ENCODE data around the gene METTL4. TPM values are rescaled to one million over a fixed set of nuclear protein-coding genes. Genes with fewer than 3 reads are reported as not detected.
"Not testable (repeated sequence)": the region's sequence is repeated elsewhere in the genome, so short reads cannot be mapped to it uniquely, and the experiment has no call there.

METTL4 gene
- total RNA-seq, 1 donor from 2014 or later, result 12.6 TPM

DNA sequence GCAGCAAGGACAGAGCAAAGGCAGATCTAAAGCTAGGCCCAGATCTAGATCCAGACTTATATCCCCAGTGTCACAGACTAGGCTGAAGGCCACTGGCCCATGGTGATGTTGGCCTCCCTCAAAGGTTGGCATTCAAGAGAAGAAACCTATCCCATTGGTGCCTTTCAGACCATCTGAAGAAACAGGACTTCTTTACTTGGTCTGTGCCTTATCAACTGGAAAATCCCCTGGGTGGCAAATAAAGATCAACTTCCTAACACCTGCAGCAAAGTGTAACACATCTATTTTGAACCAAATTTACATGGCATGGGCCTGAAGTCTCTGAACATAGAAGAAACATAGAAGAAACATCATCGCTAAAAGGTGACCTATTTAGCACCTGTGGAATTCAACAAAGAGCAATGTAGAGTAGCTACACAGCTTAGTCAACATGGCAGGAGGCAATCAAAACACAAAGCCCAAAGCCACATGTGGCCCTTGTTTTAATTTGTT is 35.8 kb downstream of the METTL4 start:
- H3K4me3 Mint-ChIP-seq, result no peak overlapping the region
- no peaks in the 10 kb centered on the region for H3K27me3 Mint-ChIP-seq (ENCODE audit: low read depth)
- H3K36me3 Mint-ChIP-seq (ENCODE audit: low read depth), result peaks cover 29% of the 10 kb centered on the region
- peaks cover 14% of the 10 kb centered on the region for H3K4me1 Mint-ChIP-seq
- no peak overlapping the region for H3K27ac Mint-ChIP-seq (ENCODE audit: unreplicated experiment)
- TF ChIP-seq, protein P1, sequence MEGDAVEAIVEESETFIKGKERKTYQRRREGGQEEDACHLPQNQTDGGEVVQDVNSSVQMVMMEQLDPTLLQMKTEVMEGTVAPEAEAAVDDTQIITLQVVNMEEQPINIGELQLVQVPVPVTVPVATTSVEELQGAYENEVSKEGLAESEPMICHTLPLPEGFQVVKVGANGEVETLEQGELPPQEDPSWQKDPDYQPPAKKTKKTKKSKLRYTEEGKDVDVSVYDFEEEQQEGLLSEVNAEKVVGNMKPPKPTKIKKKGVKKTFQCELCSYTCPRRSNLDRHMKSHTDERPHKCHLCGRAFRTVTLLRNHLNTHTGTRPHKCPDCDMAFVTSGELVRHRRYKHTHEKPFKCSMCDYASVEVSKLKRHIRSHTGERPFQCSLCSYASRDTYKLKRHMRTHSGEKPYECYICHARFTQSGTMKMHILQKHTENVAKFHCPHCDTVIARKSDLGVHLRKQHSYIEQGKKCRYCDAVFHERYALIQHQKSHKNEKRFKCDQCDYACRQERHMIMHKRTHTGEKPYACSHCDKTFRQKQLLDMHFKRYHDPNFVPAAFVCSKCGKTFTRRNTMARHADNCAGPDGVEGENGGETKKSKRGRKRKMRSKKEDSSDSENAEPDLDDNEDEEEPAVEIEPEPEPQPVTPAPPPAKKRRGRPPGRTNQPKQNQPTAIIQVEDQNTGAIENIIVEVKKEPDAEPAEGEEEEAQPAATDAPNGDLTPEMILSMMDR (conservative IDR thresholded peaks at IDR 0.05), result no peak
- H3K9me3 Mint-ChIP-seq, result peaks cover 8% of the 10 kb centered on the region
- DNase-seq (ENCODE audit: low read depth, low spot score), result no peak

DNA sequence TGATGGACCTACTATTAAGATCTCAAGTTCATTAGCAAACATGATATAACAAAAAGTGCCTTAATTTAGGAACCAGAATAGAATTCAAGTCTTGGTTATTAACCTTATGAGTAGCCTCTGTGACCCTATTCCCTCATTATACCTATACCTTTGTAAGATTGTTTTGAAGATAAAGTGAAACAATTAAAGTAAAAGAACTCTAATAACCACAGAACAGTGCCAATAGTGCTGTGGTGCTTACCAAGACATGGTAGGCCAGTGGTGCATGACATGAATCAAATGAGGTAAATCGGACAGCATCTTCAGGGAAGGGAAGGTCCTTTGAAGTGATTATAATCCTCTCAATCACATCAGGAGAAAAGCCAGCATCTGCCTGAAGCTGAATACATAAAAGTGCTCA is 36.4 kb downstream of the METTL4 start:
- Mint-ChIP-seq H3K4me3 (no peak overlapping the region), H3K27ac (ENCODE audit: unreplicated experiment) (no peak overlapping the region), H3K27me3 (ENCODE audit: low read depth) (no peaks in the 10 kb centered on the region), H3K9me3 (peaks cover 8% of the 10 kb centered on the region), H3K36me3 (ENCODE audit: low read depth) (peaks cover 29% of the 10 kb centered on the region), H3K4me1 (peaks cover 14% of the 10 kb centered on the region)
- TF ChIP-seq, protein P1 (conservative IDR thresholded peaks at IDR 0.05), result no peak
- no peak for DNase-seq (ENCODE audit: low read depth, low spot score)

DNA sequence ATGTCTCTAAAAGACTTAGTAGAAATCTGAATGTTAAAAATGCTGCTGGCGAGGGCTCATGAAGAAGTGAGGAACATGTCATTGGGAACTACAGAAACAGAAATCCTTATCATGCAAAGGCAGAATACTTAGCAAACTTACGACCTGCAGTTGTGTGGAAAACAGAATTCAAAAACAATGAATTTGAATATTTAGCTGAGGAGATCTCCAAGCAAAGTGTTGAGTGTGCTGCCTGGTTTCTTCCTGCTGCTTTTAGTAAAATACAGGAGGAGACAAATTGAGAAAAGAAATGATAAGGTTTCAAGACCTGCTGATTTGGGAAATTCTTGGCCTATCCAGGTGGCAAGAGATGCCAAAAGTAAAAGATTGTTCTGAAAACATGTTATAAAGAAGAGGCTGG is 38.5 kb downstream of the METTL4 start:
- Mint-ChIP-seq H3K36me3 (ENCODE audit: low read depth) (peaks cover 29% of the 10 kb centered on the region), H3K27me3 (ENCODE audit: low read depth) (no peaks in the 10 kb centered on the region), H3K9me3 (peaks cover 8% of the 10 kb centered on the region), H3K27ac (ENCODE audit: unreplicated experiment) (no peak overlapping the region), H3K4me3 (no peak overlapping the region), H3K4me1 (peaks cover 6% of the 10 kb centered on the region)
- TF ChIP-seq, protein P1 (conservative IDR thresholded peaks at IDR 0.05), result no peak
- no peak for DNase-seq (ENCODE audit: low read depth, low spot score)

DNA sequence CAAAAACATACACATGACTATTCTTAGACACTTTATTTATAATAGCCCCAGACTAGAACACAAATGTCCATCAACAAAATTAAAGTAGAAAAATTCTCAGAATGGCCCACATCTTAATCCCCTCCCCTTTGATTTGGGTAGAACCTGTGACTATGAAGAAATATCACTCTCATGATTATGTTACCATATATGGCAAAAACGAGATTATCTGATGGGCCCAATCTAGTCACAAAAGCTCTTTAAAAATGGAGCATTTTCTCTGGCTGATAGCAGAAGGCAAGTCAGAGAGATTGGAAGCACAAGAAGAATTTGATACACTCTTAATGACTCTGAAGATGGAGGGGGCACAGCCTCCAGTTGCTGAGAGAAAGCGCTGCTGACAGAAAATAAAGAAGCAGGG is 39.6 kb downstream of the METTL4 start:
- peaks cover 29% of the 10 kb centered on the region for H3K36me3 Mint-ChIP-seq (ENCODE audit: low read depth)
- no peak overlapping the region for H3K27ac Mint-ChIP-seq (ENCODE audit: unreplicated experiment)
- H3K4me1 Mint-ChIP-seq, result peaks cover 6% of the 10 kb centered on the region
- TF ChIP-seq, protein P1 (conservative IDR thresholded peaks at IDR 0.05), result no peak
- DNase-seq (ENCODE audit: low read depth, low spot score), result no peak
- H3K9me3 Mint-ChIP-seq, result peaks cover 8% of the 10 kb centered on the region
- no peak overlapping the region for H3K4me3 Mint-ChIP-seq
- no peaks in the 10 kb centered on the region for H3K27me3 Mint-ChIP-seq (ENCODE audit: low read depth)

DNA sequence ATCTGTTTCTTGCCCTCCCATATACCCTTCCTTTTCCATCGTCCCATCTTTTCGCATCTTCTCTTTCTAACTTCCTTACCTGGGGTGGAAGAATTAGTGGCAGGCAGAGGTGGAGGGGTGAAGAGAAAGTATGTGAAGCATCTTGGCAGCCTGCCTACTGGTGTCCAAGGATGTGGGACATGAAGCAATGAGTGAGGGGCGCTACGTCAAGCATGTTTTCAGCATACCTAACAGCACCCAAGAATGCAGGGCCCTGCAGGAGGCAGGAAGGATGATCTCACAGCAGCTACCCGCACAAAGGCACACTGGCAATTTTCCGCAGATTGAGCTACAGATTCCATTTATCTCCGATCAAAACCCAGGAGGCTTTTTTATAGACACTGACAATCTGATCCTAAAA is 42.2 kb downstream of the METTL4 start:
- DNase-seq (ENCODE audit: low read depth, low spot score), result no peak
- Mint-ChIP-seq H3K9me3 (peaks cover 6% of the 10 kb centered on the region), H3K27ac (ENCODE audit: unreplicated experiment) (no peak overlapping the region), H3K4me3 (no peak overlapping the region), H3K4me1 (no peaks in the 10 kb centered on the region), H3K27me3 (ENCODE audit: low read depth) (no peaks in the 10 kb centered on the region), H3K36me3 (ENCODE audit: low read depth) (peaks cover 14% of the 10 kb centered on the region)
- TF ChIP-seq, protein P1 (conservative IDR thresholded peaks at IDR 0.05), result no peak

DNA sequence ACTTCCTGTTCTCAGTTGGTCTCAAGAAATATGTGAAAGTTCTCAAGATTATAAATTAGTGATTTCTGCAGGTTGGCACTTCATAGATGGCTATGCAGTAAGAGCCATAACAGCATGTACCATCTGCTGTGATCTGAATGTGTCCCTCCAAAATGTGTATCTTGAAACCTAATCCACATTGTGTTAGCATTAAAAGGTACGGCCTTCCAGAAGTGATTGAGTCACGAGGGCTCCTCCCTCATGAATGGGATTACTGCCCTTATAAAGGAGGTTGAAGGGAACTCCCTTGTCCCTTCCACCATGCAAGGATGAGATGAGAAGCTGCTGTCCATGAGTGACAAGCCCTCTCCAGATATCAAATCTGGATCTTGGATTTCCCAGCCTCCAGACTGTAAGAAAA is 45.0 kb downstream of the METTL4 start:
- Mint-ChIP-seq H3K36me3 (ENCODE audit: low read depth) (peaks cover 2% of the 10 kb centered on the region), H3K27me3 (ENCODE audit: low read depth) (no peaks in the 10 kb centered on the region), H3K4me1 (no peaks in the 10 kb centered on the region), H3K4me3 (no peak overlapping the region), H3K27ac (ENCODE audit: unreplicated experiment) (no peak overlapping the region), H3K9me3 (no peaks in the 10 kb centered on the region)
- TF ChIP-seq, protein P1 (conservative IDR thresholded peaks at IDR 0.05), result no peak
- DNase-seq (ENCODE audit: low read depth, low spot score), result no peak

DNA sequence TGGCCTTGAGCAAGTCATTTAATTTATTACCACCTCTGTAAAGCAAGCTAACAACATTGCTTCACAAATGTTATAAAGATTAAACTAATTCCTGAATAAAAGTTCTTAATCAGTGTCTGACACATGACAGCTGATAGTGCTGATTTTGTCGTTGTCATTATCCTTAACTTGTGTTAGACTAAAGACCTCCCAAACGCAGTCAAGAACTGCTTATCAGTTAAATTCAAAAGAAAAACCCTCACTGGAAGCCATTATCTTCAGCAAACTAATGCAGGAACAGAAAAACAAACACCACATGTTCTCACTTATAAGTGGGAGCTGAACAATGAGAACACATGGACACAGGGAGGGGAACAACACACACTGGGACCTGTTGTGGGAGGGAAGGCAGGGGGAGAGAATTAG is 46.5 kb downstream of the METTL4 start:
- DNase-seq (ENCODE audit: low read depth, low spot score); H3K4me3 Mint-ChIP-seq; H3K27ac Mint-ChIP-seq (ENCODE audit: unreplicated experiment); H3K4me1 Mint-ChIP-seq; H3K36me3 Mint-ChIP-seq (ENCODE audit: low read depth); H3K9me3 Mint-ChIP-seq; H3K27me3 Mint-ChIP-seq (ENCODE audit: low read depth): not testable (repeated sequence)

Measured in neural crest cell (in vitro differentiated cells).